WTC11 (cell line): ENCODE results near the gene RIC8B. TPM values are rescaled to one million over a fixed set of nuclear protein-coding genes. Genes with fewer than 3 reads are reported as not detected.

Experiments used
- ATAC-seq: fragments of 200-7000 bp; cut with Tn5 transposase; 2 replicates; pipeline ENCODE4 v1.10.0; 2021; ENCODE audit warnings: mild to moderate bottlenecking, moderate library complexity
- CTCF ChIA-PET: fragments of 300-600 bp; sonication (Branson Sonifier 250); formaldehyde crosslinking; loops from one replicate; lab custom pipeline; 2021; ENCODE audit warnings: antibody characterized with exemption; lab: Charles Lee
- POLR2A ChIA-PET: fragments of 350-600 bp; sonication (Branson Sonifier 250); formaldehyde crosslinking; loops from one replicate; lab custom pipeline; 2021; ENCODE audit warnings: antibody characterized with exemption; lab: Charles Lee
- DNase-seq: peaks from one replicate; pipeline ENCODE4 v3.0.0; 2021; ENCODE audit warnings: low spot score
- H3K27ac Mint-ChIP-seq: 2 replicates; pipeline ENCODE4 v1.8.0; 2021; ENCODE audit warnings: mixed read lengths
- H3K27me3 Mint-ChIP-seq: 2 replicates; pipeline ENCODE4 v1.8.0; 2021; ENCODE audit warnings: low read depth, mild to moderate bottlenecking, moderate library complexity, mixed read lengths
- H3K36me3 Mint-ChIP-seq: 2 replicates; pipeline ENCODE4 v1.8.0; 2021; ENCODE audit warnings: mixed read lengths
- H3K4me1 Mint-ChIP-seq: 2 replicates; pipeline ENCODE4 v1.8.0; 2022; ENCODE audit warnings: mixed read lengths
- H3K4me3 Mint-ChIP-seq: 2 replicates; pipeline ENCODE4 v1.8.0; 2021; ENCODE audit warnings: mild to moderate bottlenecking, moderate library complexity, mixed read lengths
- H3K9me3 Mint-ChIP-seq: 2 replicates; pipeline ENCODE4 v1.8.0; 2021; ENCODE audit warnings: mixed read lengths
- CREB1 ChIP-seq: sonication (generic); formaldehyde crosslinking; IDR thresholded peaks from 2 replicates; pipeline ENCODE4 v1.8.0; 2023; ENCODE audit warnings: mild to moderate bottlenecking, missing genetic modification reagents
- ELF4 ChIP-seq: sonication (generic); formaldehyde crosslinking; IDR thresholded peaks from 2 replicates; pipeline ENCODE4 v1.8.1; 2022; ENCODE audit warnings: low read depth, mild to moderate bottlenecking, moderate library complexity, missing genetic modification reagents
- GRHL2 ChIP-seq: fragments of 250-450 bp; sonication (Bioruptor Pico); IDR thresholded peaks from 2 replicates; pipeline ENCODE4 v1.8.0; 2022; ENCODE audit warnings: mild to moderate bottlenecking, moderate library complexity; ENCODE audit not compliant: insufficient replicate concordance, severe bottlenecking
- JAZF1 ChIP-seq: fragments of 250-450 bp; sonication (Bioruptor Pico); IDR thresholded peaks from 2 replicates; pipeline ENCODE4 v1.9.0; 2021; ENCODE audit warnings: moderate library complexity, mild to moderate bottlenecking, inconsistent platforms
- NFYB ChIP-seq: sonication (generic); formaldehyde crosslinking; conservative IDR thresholded peaks from 2 replicates; pipeline ENCODE4 v1.8.0; 2022; ENCODE audit warnings: low read depth, missing genetic modification reagents
- PRRX2 ChIP-seq: fragments of 250-450 bp; sonication (Bioruptor Pico); IDR thresholded peaks from 2 replicates; pipeline ENCODE4 v1.8.0; 2021; ENCODE audit warnings: mild to moderate bottlenecking
- SMAD4 ChIP-seq: sonication (generic); formaldehyde crosslinking; IDR thresholded peaks from 2 replicates; pipeline ENCODE4 v1.8.0; 2022; ENCODE audit warnings: mild to moderate bottlenecking, missing genetic modification reagents
- SP1 ChIP-seq: sonication (generic); formaldehyde crosslinking; conservative IDR thresholded peaks from 2 replicates; pipeline ENCODE4 v1.8.1; 2022; ENCODE audit warnings: missing genetic modification reagents
- TCF7 ChIP-seq: sonication (generic); formaldehyde crosslinking; IDR thresholded peaks from 2 replicates; pipeline ENCODE4 v1.8.0; 2022; ENCODE audit warnings: mild to moderate bottlenecking, low read depth, missing genetic modification reagents, moderate library complexity
- ZNF121 ChIP-seq: sonication (generic); formaldehyde crosslinking; IDR thresholded peaks from 2 replicates; pipeline ENCODE4 v1.8.0; 2023; ENCODE audit warnings: missing genetic modification reagents
- ZNF138 ChIP-seq: sonication (generic); formaldehyde crosslinking; conservative IDR thresholded peaks from 2 replicates; pipeline ENCODE4 v1.8.1; 2022; ENCODE audit warnings: mild to moderate bottlenecking, moderate library complexity, missing genetic modification reagents
- total RNA-seq: library from RNA; stranded (reverse); gene quantifications from 3 replicates; pipeline ENCODE4 v1.2.3, GENCODE V29; 2021
- TF ChIP-seq, protein P1 (sequence below): fragments of 250-450 bp; sonication (Bioruptor Pico); IDR thresholded peaks from 2 replicates; pipeline ENCODE4 v1.9.0; 2021; ENCODE audit warnings: mild to moderate bottlenecking, borderline replicate concordance
- TF ChIP-seq, protein P2 (sequence below): sonication (generic); formaldehyde crosslinking; IDR thresholded peaks from 2 replicates; pipeline ENCODE4 v1.8.1; 2023; ENCODE audit warnings: mild to moderate bottlenecking, missing genetic modification reagents, borderline replicate concordance
- TF ChIP-seq, protein P3 (sequence below): sonication (generic); formaldehyde crosslinking; IDR thresholded peaks from 2 replicates; pipeline ENCODE4 v1.8.1; 2023; ENCODE audit warnings: mild to moderate bottlenecking, missing genetic modification reagents, moderate library complexity
- TF ChIP-seq, protein P4 (sequence below): fragments of 250-450 bp; sonication (Bioruptor Pico); IDR thresholded peaks from 2 replicates; pipeline ENCODE4 v1.9.0; 2021; ENCODE audit warnings: mild to moderate bottlenecking
- TF ChIP-seq, protein P5 (sequence below): fragments of 250-450 bp; sonication (Bioruptor Pico); IDR thresholded peaks from 2 replicates; pipeline ENCODE4 v2.1.2; 2022; ENCODE audit warnings: mild to moderate bottlenecking, moderate library complexity
- TF ChIP-seq, protein P6 (sequence below): sonication (generic); formaldehyde crosslinking; IDR thresholded peaks from 2 replicates; pipeline ENCODE4 v1.8.1; 2022; ENCODE audit warnings: mild to moderate bottlenecking, missing genetic modification reagents, moderate library complexity, borderline replicate concordance

The RIC8B gene
- total RNA-seq, 1 experiment from 2014 or later, result 20.2 TPM

DNA sequence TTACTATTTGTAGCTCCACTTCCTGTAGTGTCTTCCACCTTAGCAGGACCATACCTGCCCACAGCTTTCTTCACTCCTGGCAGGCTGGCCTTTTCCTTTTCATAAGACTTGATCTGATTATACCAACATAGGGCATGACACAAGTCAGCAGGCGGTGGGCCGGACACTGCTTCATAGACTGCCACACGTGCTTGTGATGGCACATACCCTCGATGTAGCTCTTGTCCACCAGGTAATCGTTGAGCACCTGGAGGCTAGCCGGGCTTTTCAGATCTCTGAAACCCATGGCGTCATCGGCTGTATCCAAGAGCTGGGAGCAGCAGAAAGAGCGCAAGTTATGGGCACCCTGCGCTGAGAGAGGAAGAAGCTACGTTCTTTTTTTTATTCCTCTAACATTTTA is 127.6 kb downstream of the RIC8B start:
- no peak overlapping the region for H3K4me3 Mint-ChIP-seq
- ChIA-PET POLR2A (no interaction called here), CTCF (interaction anchor here (0.6 to 2.6 kb wide), 3 partner anchors 17 kb away, joined by 4 to 30 read pairs (median 8); no protein-coding TSS in a partner anchor)
- ATAC-seq (no peak), DNase-seq (no peak)
- peaks cover 18% of the 10 kb centered on the region for H3K4me1 Mint-ChIP-seq
- TF ChIP-seq, protein P1, sequence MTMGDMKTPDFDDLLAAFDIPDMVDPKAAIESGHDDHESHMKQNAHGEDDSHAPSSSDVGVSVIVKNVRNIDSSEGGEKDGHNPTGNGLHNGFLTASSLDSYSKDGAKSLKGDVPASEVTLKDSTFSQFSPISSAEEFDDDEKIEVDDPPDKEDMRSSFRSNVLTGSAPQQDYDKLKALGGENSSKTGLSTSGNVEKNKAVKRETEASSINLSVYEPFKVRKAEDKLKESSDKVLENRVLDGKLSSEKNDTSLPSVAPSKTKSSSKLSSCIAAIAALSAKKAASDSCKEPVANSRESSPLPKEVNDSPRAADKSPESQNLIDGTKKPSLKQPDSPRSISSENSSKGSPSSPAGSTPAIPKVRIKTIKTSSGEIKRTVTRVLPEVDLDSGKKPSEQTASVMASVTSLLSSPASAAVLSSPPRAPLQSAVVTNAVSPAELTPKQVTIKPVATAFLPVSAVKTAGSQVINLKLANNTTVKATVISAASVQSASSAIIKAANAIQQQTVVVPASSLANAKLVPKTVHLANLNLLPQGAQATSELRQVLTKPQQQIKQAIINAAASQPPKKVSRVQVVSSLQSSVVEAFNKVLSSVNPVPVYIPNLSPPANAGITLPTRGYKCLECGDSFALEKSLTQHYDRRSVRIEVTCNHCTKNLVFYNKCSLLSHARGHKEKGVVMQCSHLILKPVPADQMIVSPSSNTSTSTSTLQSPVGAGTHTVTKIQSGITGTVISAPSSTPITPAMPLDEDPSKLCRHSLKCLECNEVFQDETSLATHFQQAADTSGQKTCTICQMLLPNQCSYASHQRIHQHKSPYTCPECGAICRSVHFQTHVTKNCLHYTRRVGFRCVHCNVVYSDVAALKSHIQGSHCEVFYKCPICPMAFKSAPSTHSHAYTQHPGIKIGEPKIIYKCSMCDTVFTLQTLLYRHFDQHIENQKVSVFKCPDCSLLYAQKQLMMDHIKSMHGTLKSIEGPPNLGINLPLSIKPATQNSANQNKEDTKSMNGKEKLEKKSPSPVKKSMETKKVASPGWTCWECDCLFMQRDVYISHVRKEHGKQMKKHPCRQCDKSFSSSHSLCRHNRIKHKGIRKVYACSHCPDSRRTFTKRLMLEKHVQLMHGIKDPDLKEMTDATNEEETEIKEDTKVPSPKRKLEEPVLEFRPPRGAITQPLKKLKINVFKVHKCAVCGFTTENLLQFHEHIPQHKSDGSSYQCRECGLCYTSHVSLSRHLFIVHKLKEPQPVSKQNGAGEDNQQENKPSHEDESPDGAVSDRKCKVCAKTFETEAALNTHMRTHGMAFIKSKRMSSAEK (CRISPR knock-in tag), result no peak
- TF ChIP-seq ZNF121 (CRISPR knock-in tag) (no peak), ZNF138 (no peak), NFYB (CRISPR knock-in tag) (no peak), SMAD4 (no peak), JAZF1 (CRISPR knock-in tag) (no peak), SP1 (no peak)
- TF ChIP-seq, protein P2, sequence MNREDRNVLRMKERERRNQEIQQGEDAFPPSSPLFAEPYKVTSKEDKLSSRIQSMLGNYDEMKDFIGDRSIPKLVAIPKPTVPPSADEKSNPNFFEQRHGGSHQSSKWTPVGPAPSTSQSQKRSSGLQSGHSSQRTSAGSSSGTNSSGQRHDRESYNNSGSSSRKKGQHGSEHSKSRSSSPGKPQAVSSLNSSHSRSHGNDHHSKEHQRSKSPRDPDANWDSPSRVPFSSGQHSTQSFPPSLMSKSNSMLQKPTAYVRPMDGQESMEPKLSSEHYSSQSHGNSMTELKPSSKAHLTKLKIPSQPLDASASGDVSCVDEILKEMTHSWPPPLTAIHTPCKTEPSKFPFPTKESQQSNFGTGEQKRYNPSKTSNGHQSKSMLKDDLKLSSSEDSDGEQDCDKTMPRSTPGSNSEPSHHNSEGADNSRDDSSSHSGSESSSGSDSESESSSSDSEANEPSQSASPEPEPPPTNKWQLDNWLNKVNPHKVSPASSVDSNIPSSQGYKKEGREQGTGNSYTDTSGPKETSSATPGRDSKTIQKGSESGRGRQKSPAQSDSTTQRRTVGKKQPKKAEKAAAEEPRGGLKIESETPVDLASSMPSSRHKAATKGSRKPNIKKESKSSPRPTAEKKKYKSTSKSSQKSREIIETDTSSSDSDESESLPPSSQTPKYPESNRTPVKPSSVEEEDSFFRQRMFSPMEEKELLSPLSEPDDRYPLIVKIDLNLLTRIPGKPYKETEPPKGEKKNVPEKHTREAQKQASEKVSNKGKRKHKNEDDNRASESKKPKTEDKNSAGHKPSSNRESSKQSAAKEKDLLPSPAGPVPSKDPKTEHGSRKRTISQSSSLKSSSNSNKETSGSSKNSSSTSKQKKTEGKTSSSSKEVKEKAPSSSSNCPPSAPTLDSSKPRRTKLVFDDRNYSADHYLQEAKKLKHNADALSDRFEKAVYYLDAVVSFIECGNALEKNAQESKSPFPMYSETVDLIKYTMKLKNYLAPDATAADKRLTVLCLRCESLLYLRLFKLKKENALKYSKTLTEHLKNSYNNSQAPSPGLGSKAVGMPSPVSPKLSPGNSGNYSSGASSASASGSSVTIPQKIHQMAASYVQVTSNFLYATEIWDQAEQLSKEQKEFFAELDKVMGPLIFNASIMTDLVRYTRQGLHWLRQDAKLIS, result no peak
- H3K27ac Mint-ChIP-seq, result no peak overlapping the region
- H3K9me3 Mint-ChIP-seq, result peaks cover 6% of the 10 kb centered on the region
- peaks cover 42% of the 10 kb centered on the region for H3K27me3 Mint-ChIP-seq
- H3K36me3 Mint-ChIP-seq, result no peaks in the 10 kb centered on the region

DNA sequence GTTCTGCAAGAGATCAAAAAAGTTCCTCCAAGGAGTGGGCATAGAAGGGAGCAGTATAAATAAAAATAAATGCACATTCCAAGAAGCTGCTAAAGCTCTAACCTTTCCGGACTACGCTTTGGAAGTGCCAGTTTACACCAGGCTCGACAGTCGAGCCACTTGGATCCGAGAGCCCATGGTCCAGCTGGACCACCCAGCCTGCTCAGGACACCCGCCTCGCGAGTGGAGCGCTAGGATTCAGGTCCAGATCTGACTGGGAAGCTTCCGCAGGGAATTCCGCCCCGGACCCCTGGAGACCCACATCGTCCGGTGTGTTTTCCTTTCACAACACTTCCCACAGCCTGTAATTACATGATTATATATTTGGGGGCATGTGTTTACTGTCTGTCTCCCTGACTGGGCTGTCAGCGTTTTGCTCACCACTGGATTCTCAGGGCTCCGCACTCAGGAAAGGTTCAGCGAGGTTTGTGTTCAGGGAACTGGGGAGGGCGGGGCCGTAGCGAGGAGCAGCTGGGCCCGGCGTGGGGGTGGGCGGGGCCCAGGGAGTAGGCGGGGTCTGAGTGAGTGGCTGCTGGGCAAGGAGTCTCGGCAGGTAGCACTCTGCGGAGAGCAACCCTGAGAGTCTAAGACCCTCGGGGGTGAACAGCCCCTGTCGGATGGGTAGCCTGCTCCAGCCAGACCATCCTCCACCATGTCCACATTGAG is 128.9 kb downstream of the RIC8B start:
- Mint-ChIP-seq H3K36me3 (no peaks in the 10 kb centered on the region), H3K4me3 (peak overlapping the region; percentile 79), H3K4me1 (peaks cover 10% of the 10 kb centered on the region), H3K9me3 (peaks cover 6% of the 10 kb centered on the region), H3K27me3 (peaks cover 42% of the 10 kb centered on the region), H3K27ac (no peak overlapping the region)
- ATAC-seq (peak; percentile 99), DNase-seq (peak; percentile 90)
- POLR2A ChIA-PET, result no interaction called here
- CTCF ChIA-PET, result interaction anchor here (0.8 to 2.6 kb wide), 4 partner anchors 16 to 545 kb away, joined by 3 to 30 read pairs (median 8); partner anchors contain the start of gene POLR3B
- TF ChIP-seq, protein P3, sequence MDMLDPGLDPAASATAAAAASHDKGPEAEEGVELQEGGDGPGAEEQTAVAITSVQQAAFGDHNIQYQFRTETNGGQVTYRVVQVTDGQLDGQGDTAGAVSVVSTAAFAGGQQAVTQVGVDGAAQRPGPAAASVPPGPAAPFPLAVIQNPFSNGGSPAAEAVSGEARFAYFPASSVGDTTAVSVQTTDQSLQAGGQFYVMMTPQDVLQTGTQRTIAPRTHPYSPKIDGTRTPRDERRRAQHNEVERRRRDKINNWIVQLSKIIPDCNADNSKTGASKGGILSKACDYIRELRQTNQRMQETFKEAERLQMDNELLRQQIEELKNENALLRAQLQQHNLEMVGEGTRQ (CRISPR knock-in tag), result no peak
- TF ChIP-seq TCF7 (no peak), ELF4 (CRISPR knock-in tag) (no peak), ZNF121 (CRISPR knock-in tag) (no peak), CREB1 (CRISPR knock-in tag) (no peak), PRRX2 (CRISPR knock-in tag) (no peak), SMAD4 (no peak), GRHL2 (no peak)
- TF ChIP-seq, protein P4, sequence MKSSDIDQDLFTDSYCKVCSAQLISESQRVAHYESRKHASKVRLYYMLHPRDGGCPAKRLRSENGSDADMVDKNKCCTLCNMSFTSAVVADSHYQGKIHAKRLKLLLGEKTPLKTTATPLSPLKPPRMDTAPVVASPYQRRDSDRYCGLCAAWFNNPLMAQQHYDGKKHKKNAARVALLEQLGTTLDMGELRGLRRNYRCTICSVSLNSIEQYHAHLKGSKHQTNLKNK, result no peak
- TF ChIP-seq, protein P1 (CRISPR knock-in tag), result no peak
- TF ChIP-seq, protein P5, sequence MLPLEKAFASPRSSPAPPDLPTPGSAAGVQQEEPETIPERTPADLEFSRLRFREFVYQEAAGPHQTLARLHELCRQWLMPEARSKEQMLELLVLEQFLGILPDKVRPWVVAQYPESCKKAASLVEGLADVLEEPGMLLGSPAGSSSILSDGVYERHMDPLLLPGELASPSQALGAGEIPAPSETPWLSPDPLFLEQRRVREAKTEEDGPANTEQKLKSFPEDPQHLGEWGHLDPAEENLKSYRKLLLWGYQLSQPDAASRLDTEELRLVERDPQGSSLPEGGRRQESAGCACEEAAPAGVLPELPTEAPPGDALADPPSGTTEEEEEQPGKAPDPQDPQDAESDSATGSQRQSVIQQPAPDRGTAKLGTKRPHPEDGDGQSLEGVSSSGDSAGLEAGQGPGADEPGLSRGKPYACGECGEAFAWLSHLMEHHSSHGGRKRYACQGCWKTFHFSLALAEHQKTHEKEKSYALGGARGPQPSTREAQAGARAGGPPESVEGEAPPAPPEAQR (CRISPR knock-in tag), result no peak
- TF ChIP-seq, protein P6, sequence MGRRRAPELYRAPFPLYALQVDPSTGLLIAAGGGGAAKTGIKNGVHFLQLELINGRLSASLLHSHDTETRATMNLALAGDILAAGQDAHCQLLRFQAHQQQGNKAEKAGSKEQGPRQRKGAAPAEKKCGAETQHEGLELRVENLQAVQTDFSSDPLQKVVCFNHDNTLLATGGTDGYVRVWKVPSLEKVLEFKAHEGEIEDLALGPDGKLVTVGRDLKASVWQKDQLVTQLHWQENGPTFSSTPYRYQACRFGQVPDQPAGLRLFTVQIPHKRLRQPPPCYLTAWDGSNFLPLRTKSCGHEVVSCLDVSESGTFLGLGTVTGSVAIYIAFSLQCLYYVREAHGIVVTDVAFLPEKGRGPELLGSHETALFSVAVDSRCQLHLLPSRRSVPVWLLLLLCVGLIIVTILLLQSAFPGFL (CRISPR knock-in tag), result no peak
